ENCODE results near the gene PSMB10.

DNA sequence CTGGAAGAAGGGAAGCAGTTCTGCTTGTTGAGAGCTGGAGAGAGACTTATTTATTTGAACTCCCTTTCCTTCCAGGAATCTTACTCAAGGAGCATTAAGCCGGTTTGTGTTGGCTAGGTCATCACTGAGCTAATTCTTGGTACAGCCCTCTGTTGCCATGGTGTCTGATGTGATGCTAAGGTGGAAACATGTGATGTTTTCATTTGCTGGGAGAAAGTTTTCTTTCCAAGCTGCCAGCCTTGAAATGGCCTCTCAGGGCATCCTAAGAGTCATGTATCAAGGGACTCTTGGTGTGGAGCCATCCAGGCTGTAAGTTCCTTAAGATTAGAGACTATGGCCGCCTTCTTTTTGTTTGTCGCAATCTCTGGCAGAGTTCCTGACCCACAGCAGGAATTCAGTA lies 39.4 kb downstream of the PSMB10 start:
- TF ChIP-seq KLF1 (tag by site-specific recombination; IDR thresholded peaks at IDR 0.05) = no peak
- no peak for TF ChIP-seq CTCF (tag by site-specific recombination; IDR thresholded peaks at IDR 0.05)
- TF ChIP-seq, protein P1, sequence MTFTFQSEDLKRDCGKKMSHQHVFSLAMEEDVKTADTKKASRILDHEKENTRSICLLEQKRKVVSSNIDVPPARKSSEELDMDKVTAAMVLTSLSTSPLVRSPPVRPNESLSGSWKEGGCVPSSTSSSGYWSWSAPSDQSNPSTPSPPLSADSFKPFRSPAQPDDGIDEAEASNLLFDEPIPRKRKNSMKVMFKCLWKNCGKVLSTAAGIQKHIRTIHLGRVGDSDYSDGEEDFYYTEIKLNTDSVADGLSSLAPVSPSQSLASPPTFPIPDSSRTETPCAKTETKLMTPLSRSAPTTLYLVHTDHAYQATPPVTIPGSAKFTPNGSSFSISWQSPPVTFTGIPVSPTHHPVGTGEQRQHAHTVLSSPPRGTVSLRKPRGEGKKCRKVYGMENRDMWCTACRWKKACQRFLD (tag by site-specific recombination; IDR thresholded peaks at IDR 0.05) = no peak
- no peak for TF ChIP-seq ZNF404 (tag by site-specific recombination; IDR thresholded peaks at IDR 0.05)
- no peak for TF ChIP-seq SP2 (tag by site-specific recombination; IDR thresholded peaks at IDR 0.05)
- TF ChIP-seq ZNF426 (tag by site-specific recombination; IDR thresholded peaks at IDR 0.05) = no peak
- no peak for TF ChIP-seq ZBTB20 (tag by site-specific recombination; IDR thresholded peaks at IDR 0.05)
- TF ChIP-seq, protein P2, sequence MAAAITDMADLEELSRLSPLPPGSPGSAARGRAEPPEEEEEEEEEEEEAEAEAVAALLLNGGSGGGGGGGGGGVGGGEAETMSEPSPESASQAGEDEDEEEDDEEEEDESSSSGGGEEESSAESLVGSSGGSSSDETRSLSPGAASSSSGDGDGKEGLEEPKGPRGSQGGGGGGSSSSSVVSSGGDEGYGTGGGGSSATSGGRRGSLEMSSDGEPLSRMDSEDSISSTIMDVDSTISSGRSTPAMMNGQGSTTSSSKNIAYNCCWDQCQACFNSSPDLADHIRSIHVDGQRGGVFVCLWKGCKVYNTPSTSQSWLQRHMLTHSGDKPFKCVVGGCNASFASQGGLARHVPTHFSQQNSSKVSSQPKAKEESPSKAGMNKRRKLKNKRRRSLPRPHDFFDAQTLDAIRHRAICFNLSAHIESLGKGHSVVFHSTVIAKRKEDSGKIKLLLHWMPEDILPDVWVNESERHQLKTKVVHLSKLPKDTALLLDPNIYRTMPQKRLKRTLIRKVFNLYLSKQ (tag by site-specific recombination; IDR thresholded peaks at IDR 0.05; ENCODE audit: borderline replicate concordance) = no peak
- no peak for TF ChIP-seq ZFP3 (tag by site-specific recombination; IDR thresholded peaks at IDR 0.05; ENCODE audit: low read depth)
- no peak for TF ChIP-seq ZNF2 (tag by site-specific recombination; IDR thresholded peaks at IDR 0.05)
- no peak for TF ChIP-seq ZBTB21 (tag by site-specific recombination; IDR thresholded peaks at IDR 0.05)
- no peak for TF ChIP-seq ZNF473 (tag by site-specific recombination; IDR thresholded peaks at IDR 0.05)
- no peak for TF ChIP-seq ZNF274 (IDR thresholded peaks at IDR 0.05; ENCODE audit: low read length)
- TF ChIP-seq ZNF274 (tag by site-specific recombination; IDR thresholded peaks at IDR 0.05; ENCODE audit: borderline replicate concordance) = no peak
- no peak for TF ChIP-seq ZNF23 (tag by site-specific recombination; IDR thresholded peaks at IDR 0.05; ENCODE audit: borderline replicate concordance)
